HL-60 (cell line): Measurements from ENCODE around the gene JAML.

Experiments used
- GABPA ChIP-seq: IDR thresholded peaks from 2 replicates; pipeline ENCODE4 v1.6.1; 2012; ENCODE audit warnings: low read depth
- TF ChIP-seq, protein P1 (sequence below): IDR thresholded peaks from one replicate; pipeline ENCODE4 v1.5.1; 2011; ENCODE audit warnings: low read length, control low read depth, inconsistent platforms; ENCODE audit not compliant: insufficient read depth

- TF ChIP-seq, protein P1, sequence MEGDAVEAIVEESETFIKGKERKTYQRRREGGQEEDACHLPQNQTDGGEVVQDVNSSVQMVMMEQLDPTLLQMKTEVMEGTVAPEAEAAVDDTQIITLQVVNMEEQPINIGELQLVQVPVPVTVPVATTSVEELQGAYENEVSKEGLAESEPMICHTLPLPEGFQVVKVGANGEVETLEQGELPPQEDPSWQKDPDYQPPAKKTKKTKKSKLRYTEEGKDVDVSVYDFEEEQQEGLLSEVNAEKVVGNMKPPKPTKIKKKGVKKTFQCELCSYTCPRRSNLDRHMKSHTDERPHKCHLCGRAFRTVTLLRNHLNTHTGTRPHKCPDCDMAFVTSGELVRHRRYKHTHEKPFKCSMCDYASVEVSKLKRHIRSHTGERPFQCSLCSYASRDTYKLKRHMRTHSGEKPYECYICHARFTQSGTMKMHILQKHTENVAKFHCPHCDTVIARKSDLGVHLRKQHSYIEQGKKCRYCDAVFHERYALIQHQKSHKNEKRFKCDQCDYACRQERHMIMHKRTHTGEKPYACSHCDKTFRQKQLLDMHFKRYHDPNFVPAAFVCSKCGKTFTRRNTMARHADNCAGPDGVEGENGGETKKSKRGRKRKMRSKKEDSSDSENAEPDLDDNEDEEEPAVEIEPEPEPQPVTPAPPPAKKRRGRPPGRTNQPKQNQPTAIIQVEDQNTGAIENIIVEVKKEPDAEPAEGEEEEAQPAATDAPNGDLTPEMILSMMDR, result no peak
- TF ChIP-seq GABPA, result no peak
Measured at GRCh38 chr11:118199135-118199534, 25.7 kb downstream of the JAML start.
